Activated naive CD4-positive, alpha-beta T cell treated with anti-CD3 and anti-CD28 coated beads for 36 hours (primary cell): ENCODE measurements around the gene KLF16. TPM values are rescaled to one million over a fixed set of nuclear protein-coding genes. Genes with fewer than 3 reads are reported as not detected.
A peak's percentile ranks its signal among the peaks of the same experiment; 100 is the strongest.
"Not testable (repeated sequence)": the region's sequence is repeated elsewhere in the genome, so short reads cannot be mapped to it uniquely, and the experiment has no call there.

ENCODE experiments used
- CTCF ChIA-PET: fragments of 350-600 bp; sonication (Branson Sonifier 250); formaldehyde crosslinking; loops from one replicate; lab custom pipeline; 2021; ENCODE audit warnings: antibody characterized with exemption; lab: Charles Lee
- DNase-seq: peaks from one replicate; pipeline ENCODE4 v3.0.0-alpha.2; 2020
- H3K27ac Mint-ChIP-seq: one replicate; pipeline ENCODE4 v1.8.0; 2021; ENCODE audit warnings: mild to moderate bottlenecking, mixed read lengths
- H3K27me3 Mint-ChIP-seq: one replicate; pipeline ENCODE4 v1.8.0; 2021; ENCODE audit warnings: low read depth, mixed read lengths
- H3K36me3 Mint-ChIP-seq: one replicate; pipeline ENCODE4 v1.8.0; 2021; ENCODE audit warnings: low read depth, mixed read lengths
- H3K4me1 Mint-ChIP-seq: one replicate; pipeline ENCODE4 v1.8.0; 2021; ENCODE audit warnings: low read depth, mixed read lengths
- H3K4me3 Mint-ChIP-seq: one replicate; pipeline ENCODE4 v1.8.0; 2021; ENCODE audit warnings: mild to moderate bottlenecking, moderate library complexity, mixed read lengths
- H3K9me3 Mint-ChIP-seq: one replicate; pipeline ENCODE4 v1.8.0; 2021; ENCODE audit warnings: mixed read lengths
- intact Hi-C: fragments of 100-400 bp; cut with micrococcal nuclease; formaldehyde crosslinking; loops from one replicate; pipeline ENCODE4 v1.15.1; 2023
- total RNA-seq, 2 experiments: library from RNA; stranded (reverse); gene quantifications; one replicate each; pipeline ENCODE4 v1.2.3, GENCODE V29; 2021

Gene KLF16
- total RNA-seq, 2 experiments from 2014 or later, result 13.5 to 15.0 TPM

GRCh38 chr19:1882786-1883692 is 19.7 kb upstream of the KLF16 start:
- intact Hi-C loops, result loop anchor here (1.0 to 5.0 kb wide), 2 partner anchors 22 to 179 kb away; partner anchors contain the start of genes ADAT3 and SCAMP4
- Mint-ChIP-seq H3K9me3 (no peaks in the 10 kb centered on the region), H3K4me3 (peak overlapping the region; percentile 96), H3K27me3 (no peaks in the 10 kb centered on the region), H3K36me3 (peaks cover 5% of the 10 kb centered on the region), H3K4me1 (peaks cover 27% of the 10 kb centered on the region), H3K27ac (peak overlapping the region; percentile 95)
- CTCF ChIA-PET, result interaction anchor here (1.2 to 2.2 kb wide), 3 partner anchors 13 to 18 kb away, joined by 3 to 5 read pairs (median 4); no protein-coding TSS in a partner anchor
- DNase-seq, result no peak

- H3K4me1 Mint-ChIP-seq, result peaks cover 27% of the 10 kb centered on the region
- peaks cover 5% of the 10 kb centered on the region for H3K36me3 Mint-ChIP-seq
- no peaks in the 10 kb centered on the region for H3K9me3 Mint-ChIP-seq
- peak overlapping the region; percentile 95 for H3K27ac Mint-ChIP-seq
- H3K4me3 Mint-ChIP-seq, result peak overlapping the region; percentile 96
- CTCF ChIA-PET, result interaction anchor here (0.6 kb wide), 1 partner anchor 15 kb away, joined by 3 read pairs; no protein-coding TSS in a partner anchor
- intact Hi-C loops, result loop anchor here (1.0 to 5.0 kb wide), 2 partner anchors 23 to 180 kb away; partner anchors contain the start of genes ADAT3 and SCAMP4
- no peaks in the 10 kb centered on the region for H3K27me3 Mint-ChIP-seq
- DNase-seq, result peak; percentile 90
Observed at GRCh38 chr19:1882089-1882785, 18.9 kb upstream of the KLF16 start.

GRCh38 chr19:1881393-1882088 is 18.2 kb upstream of the KLF16 start:
- H3K4me3 Mint-ChIP-seq, result peak overlapping the region; percentile 96
- H3K9me3 Mint-ChIP-seq, H3K27me3 Mint-ChIP-seq, H3K36me3 Mint-ChIP-seq, DNase-seq, CTCF ChIA-PET: not testable (repeated sequence)
- peak overlapping the region; percentile 95 for H3K27ac Mint-ChIP-seq
- intact Hi-C loops, result loop anchor here (1.0 to 5.0 kb wide), 2 partner anchors 24 to 181 kb away; partner anchors contain the start of genes ADAT3 and SCAMP4
- peaks cover 27% of the 10 kb centered on the region for H3K4me1 Mint-ChIP-seq

GRCh38 chr19:1880611-1881392 is 17.4 kb upstream of the KLF16 start:
- intact Hi-C loops, result loop anchor here (5.0 kb wide), 1 partner anchor 181 kb away; no protein-coding TSS in a partner anchor
- CTCF ChIA-PET, result interaction anchor here (0.6 kb wide), 1 partner anchor 43 kb away, joined by 3 read pairs; no protein-coding TSS in a partner anchor
- H3K4me3 Mint-ChIP-seq, result no peak overlapping the region
- no peak for DNase-seq
- peaks cover 32% of the 10 kb centered on the region for H3K4me1 Mint-ChIP-seq
- H3K27me3 Mint-ChIP-seq, result no peaks in the 10 kb centered on the region
- H3K9me3 Mint-ChIP-seq, result no peaks in the 10 kb centered on the region
- H3K27ac Mint-ChIP-seq, result peak overlapping the region; percentile 61
- H3K36me3 Mint-ChIP-seq, result peaks cover 5% of the 10 kb centered on the region

- DNase-seq, H3K27ac Mint-ChIP-seq, H3K27me3 Mint-ChIP-seq, H3K9me3 Mint-ChIP-seq, H3K4me3 Mint-ChIP-seq, H3K36me3 Mint-ChIP-seq: not testable (repeated sequence)
- CTCF ChIA-PET, result interaction anchor here (0.6 kb wide), 1 partner anchor 22 kb away, joined by 3 read pairs; no protein-coding TSS in a partner anchor
- peaks cover 30% of the 10 kb centered on the region for H3K4me1 Mint-ChIP-seq
- intact Hi-C loops, result loop anchor here (5.0 kb wide), 1 partner anchor 182 kb away; no protein-coding TSS in a partner anchor
Observed at GRCh38 chr19:1879982-1880381, 16.6 kb upstream of the KLF16 start.

GRCh38 chr19:1878583-1878982 is 15.2 kb upstream of the KLF16 start:
- H3K27me3 Mint-ChIP-seq, CTCF ChIA-PET, H3K9me3 Mint-ChIP-seq, intact Hi-C loops, DNase-seq, H3K27ac Mint-ChIP-seq, H3K4me3 Mint-ChIP-seq: not testable (repeated sequence)
- peaks cover 12% of the 10 kb centered on the region for H3K36me3 Mint-ChIP-seq
- H3K4me1 Mint-ChIP-seq, result peaks cover 36% of the 10 kb centered on the region

GRCh38 chr19:1877280-1877660 is 13.9 kb upstream of the KLF16 start:
- DNase-seq, H3K27ac Mint-ChIP-seq, intact Hi-C loops, H3K27me3 Mint-ChIP-seq, H3K4me3 Mint-ChIP-seq, H3K9me3 Mint-ChIP-seq: not testable (repeated sequence)
- Mint-ChIP-seq H3K36me3 (peaks cover 12% of the 10 kb centered on the region), H3K4me1 (peaks cover 28% of the 10 kb centered on the region)
- CTCF ChIA-PET, result interaction anchor here (1.3 kb wide), 1 partner anchor 39 kb away, joined by 3 read pairs; no protein-coding TSS in a partner anchor

GRCh38 chr19:1876496-1877279 is 13.3 kb upstream of the KLF16 start:
- Mint-ChIP-seq H3K4me3 (peak overlapping the region; percentile 100), H3K4me1 (peaks cover 24% of the 10 kb centered on the region), H3K36me3 (peaks cover 12% of the 10 kb centered on the region), H3K27ac (peak overlapping the region; percentile 96)
- intact Hi-C loops, result loop anchor here (1.0 kb wide), 1 partner anchor 8 kb away; no protein-coding TSS in a partner anchor
- not testable (repeated sequence) for H3K9me3 Mint-ChIP-seq, DNase-seq, H3K27me3 Mint-ChIP-seq
- CTCF ChIA-PET, result interaction anchor here (1.3 kb wide), 1 partner anchor 39 kb away, joined by 3 read pairs; no protein-coding TSS in a partner anchor

DNA sequence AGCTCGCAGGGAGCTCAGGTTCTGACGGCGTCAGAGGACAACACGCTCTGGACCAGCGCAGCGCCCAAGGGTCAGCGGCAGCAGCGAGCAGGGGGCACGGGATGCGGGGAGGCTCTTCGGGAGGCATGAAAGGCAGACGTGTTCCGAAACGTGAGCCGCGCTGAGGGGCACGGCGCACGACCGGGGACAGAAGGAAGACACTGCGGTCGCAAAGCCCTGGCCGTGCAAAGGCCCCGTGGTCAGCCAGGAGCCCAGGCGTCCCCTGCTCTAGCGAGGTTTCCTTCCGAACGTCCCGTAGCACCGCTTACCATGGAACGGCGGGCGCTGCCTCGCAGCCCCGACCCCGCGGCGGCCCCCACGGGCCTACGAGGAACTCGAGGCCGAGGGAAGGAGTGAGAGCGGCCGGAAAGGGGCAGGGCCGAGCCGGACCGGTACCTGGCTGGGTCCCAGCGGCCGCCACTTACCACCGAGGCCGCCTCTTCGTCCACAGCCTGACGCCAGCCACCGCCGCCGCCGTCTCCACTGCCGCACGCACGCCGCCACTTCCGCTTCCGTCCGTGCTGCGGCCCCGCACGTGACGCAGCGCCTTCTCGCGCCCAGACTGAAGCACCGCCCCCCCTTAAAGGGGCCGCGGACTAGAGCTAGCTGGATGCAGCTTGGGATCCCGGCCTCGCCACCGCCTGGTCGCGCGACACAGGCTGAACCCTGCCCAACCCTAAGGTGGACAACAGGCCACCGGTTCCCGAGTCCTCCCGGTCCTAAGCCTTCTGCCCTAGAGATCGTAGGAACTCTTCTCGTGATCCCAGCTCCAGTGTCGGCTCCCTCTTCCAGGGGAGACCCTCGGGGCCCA is 12.5 kb upstream of the KLF16 start:
- peaks cover 12% of the 10 kb centered on the region for H3K36me3 Mint-ChIP-seq
- H3K9me3 Mint-ChIP-seq, result no peaks in the 10 kb centered on the region
- intact Hi-C loops, result loop anchor here (1.0 kb wide), 1 partner anchor 8 kb away; no protein-coding TSS in a partner anchor
- H3K4me3 Mint-ChIP-seq, result peak overlapping the region; percentile 100
- peak; percentile 91 for DNase-seq
- H3K27ac Mint-ChIP-seq, result peak overlapping the region; percentile 96
- CTCF ChIA-PET, result interaction anchor here (1.3 kb wide), 1 partner anchor 38 kb away, joined by 3 read pairs; no protein-coding TSS in a partner anchor
- peaks cover 24% of the 10 kb centered on the region for H3K4me1 Mint-ChIP-seq
- no peaks in the 10 kb centered on the region for H3K27me3 Mint-ChIP-seq

- H3K9me3 Mint-ChIP-seq, DNase-seq, CTCF ChIA-PET, H3K27me3 Mint-ChIP-seq, intact Hi-C loops: not testable (repeated sequence)
- H3K27ac Mint-ChIP-seq, result peak overlapping the region; percentile 96
- peak overlapping the region; percentile 100 for H3K4me3 Mint-ChIP-seq
- peaks cover 26% of the 10 kb centered on the region for H3K4me1 Mint-ChIP-seq
- peaks cover 12% of the 10 kb centered on the region for H3K36me3 Mint-ChIP-seq
Observed at GRCh38 chr19:1875265-1875645, 11.9 kb upstream of the KLF16 start.
